GM15510 (cell line): ENCODE results near the gene ZNF331.

Source experiments
- POLR2A ChIP-seq: IDR thresholded peaks from 3 replicates; pipeline ENCODE4 v1.6.1; 2011; ENCODE audit warnings: borderline replicate concordance; ENCODE audit not compliant: insufficient read length; ENCODE audit errors: extremely low read depth

ZNF331 gene

GRCh38 chr19:53537521-53538377 is at the start of gene ZNF331:
Gene ZNF331 (plus strand): TSS chr19:53538145. CDS start chr19:53569377, 31,232 bp downstream.
- peak; percentile 59 for TF ChIP-seq POLR2A

- TF ChIP-seq POLR2A = no peak
Measured at GRCh38 chr19:53492153-53492552, 45.8 kb upstream of the ZNF331 start.

GRCh38 chr19:53504885-53505284 is 33.1 kb upstream of the ZNF331 start:
- TF ChIP-seq POLR2A = no peak

GRCh38 chr19:53506728-53507127 is 31.2 kb upstream of the ZNF331 start:
- no peak for TF ChIP-seq POLR2A

- no peak for TF ChIP-seq POLR2A
Measured at GRCh38 chr19:53507523-53508442, 30.2 kb upstream of the ZNF331 start.

GRCh38 chr19:53509443-53509842 is 28.5 kb upstream of the ZNF331 start:
- TF ChIP-seq POLR2A = no peak

GRCh38 chr19:53509845-53510244 is 28.1 kb upstream of the ZNF331 start:
- no peak for TF ChIP-seq POLR2A

GRCh38 chr19:53511357-53511756 is 26.6 kb upstream of the ZNF331 start:
- TF ChIP-seq POLR2A = no peak

GRCh38 chr19:53511933-53512374 is 26.0 kb upstream of the ZNF331 start:
- no peak for TF ChIP-seq POLR2A

GRCh38 chr19:53517114-53517741 is 20.7 kb upstream of the ZNF331 start:
- TF ChIP-seq POLR2A = no peak

GRCh38 chr19:53518121-53518520 is 19.8 kb upstream of the ZNF331 start:
- TF ChIP-seq POLR2A = no peak

GRCh38 chr19:53518716-53519115 is 19.2 kb upstream of the ZNF331 start:
- TF ChIP-seq POLR2A = no peak

- TF ChIP-seq POLR2A = no peak
Measured at GRCh38 chr19:53519446-53519845, 18.5 kb upstream of the ZNF331 start.

GRCh38 chr19:53520163-53520546 is 17.8 kb upstream of the ZNF331 start:
- no peak for TF ChIP-seq POLR2A
